Stimulated activated naive CD8-positive, alpha-beta T cell treated with anti-CD3 and anti-CD28 coated beads, Interleukin-15, Interleukin-2, amounts not matched to agents 100 U/mL and 50 U/mL, for 24 hours (primary cell): Measurements from ENCODE around the gene JAKMIP3.

Experiments used
- ATAC-seq: fragments of 150-1000 bp; cut with Tn5 transposase; one replicate; pipeline ENCODE4 v1.10.0; 2021
- DNase-seq: peaks from one replicate; pipeline ENCODE4 v3.0.0; 2021

The JAKMIP3 gene

DNA sequence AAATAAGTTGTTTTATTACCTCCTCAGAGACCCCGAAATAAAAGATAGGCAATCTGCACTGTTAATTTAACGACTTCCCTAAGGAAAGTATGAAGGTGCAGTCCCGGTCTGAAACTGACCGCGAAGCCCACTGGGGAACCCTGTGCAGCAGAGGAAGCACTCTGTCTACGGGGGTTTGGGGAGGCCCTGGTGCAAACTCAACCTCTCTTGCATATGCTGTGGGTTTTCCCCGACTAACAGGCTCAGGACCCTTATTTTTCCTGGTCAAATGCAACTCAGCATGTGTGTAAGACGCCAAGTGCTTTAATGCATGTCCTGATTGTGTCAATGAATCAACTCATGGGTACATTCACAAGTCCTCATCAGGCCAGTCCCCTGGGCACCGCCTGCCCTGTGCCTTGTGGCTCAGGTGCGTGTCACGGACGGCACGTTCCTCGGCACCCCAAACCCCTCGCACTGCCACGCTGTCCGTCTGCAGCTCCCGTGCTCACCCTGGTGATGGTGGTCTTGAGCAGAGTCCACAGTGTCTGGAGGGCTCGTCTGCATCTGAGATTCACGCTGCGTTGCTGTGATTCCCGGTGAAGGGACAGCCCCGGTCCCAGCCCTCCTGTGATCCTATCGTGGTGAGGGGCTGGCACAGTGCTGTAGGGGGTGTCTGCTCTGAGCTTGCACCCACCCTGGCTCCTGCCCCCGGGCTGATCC is 33.8 kb downstream of the JAKMIP3 start:
- ATAC-seq (no peak), DNase-seq (no peak)

DNA sequence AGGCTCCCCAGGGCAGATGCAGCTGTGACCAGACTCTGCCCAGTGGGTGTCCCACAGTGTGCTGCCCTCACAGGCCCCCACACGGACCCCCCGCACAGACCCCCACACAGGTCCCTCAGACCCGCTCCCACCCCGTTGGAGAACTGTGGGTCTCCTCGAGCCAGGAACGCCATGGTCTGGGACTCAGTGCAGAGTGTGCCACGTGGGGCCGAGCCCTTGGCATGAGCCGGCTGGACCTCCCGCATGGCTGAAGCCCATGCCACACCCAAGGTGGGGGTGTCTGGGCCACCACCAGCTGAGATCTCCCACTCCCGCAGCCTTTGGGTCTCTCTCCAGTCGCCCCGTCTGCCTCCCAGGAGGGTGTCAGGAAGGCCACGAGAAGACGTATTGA is 34.3 kb downstream of the JAKMIP3 start:
- no peak for DNase-seq
- no peak for ATAC-seq

DNA sequence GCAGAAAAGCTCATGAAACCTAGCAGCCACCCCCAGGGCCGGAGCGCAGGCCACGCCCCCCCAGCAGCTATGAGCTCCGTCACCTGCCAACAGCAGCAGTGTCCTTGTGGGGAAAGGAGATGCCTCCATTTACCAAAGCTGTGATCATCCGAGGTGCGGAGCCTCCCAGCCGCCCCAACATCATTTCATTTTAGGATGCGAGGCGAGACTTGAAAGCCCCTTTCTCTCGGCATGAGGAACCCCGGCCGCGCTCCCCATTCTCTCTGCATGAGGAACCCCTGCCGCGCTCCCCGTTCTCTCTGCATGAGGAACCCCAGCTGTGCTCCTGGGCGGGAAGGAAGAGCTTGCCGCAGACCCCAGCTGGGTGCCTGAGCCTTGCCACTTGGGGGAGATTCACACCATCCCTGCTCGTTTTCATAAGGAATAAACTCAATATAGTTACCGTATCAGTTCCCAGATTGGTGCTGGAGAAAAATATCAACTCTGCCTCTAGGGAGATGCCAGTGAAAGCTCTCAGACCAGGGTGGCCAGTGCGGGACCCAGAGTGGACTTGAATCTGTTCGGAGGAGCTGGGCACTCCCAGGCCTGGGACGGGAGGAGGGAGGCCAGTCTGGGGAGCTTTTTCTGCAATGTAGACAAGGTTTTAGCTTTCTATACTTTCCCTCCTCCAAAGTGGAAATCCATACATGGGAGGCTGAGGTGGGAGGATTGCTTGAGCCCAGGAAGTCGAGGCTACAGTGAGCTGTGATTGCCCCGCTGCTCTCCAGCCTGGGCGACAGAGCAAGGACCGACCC is 35.0 kb downstream of the JAKMIP3 start:
- no peak for DNase-seq
- ATAC-seq = no peak

DNA sequence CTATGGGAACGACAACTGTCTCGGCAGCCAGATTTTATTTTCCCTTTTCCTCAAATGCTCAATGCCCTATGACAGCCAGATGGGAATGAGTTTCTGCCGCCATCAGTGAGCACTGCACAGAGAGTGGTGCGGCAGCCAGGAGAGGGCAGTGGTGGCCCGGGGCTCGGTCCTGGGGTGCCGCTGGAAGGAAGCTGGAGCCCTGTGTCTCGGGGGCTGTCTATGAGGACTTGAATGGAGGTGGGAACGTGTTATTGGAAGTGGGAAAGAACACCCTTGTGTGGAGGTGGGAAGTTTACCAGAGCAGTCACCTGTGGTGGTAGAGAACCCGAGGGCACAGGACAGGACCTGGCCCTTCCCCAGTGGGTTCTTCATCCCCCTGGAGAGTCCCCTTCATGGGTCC is 35.8 kb downstream of the JAKMIP3 start:
- no peak for ATAC-seq

DNA sequence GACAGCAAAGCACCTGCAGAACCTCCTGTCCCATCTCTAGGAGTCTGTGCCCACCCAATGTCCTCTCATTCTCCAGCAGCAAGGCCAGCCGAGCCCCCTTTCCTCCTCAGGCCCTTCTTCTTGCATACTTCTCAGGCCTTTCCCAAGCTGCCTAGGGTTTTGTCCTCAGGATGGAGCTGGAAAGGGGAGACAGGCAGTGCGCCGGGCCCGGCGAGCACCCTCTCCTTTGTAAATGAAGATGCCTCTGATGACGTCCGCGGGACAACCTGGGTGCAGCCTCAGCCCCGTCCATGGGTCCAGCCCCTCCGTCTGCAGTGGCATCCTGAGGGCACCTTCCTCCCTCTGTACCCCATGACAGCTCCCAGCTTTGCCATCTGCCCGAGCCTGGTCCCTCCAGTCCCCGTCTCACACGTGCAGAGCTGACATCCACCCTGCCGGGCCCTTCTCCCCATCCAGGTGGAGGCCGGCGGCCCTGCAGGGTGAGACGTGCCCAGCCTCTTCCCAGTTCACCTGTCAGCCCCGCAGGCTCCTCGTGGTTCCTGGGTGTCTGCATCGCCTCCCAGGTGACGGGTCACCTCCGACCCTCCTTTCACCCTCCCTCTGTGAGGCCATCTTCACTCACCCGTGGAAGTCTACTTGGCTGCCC is 36.4 kb downstream of the JAKMIP3 start:
- ATAC-seq (no peak), DNase-seq (no peak)

More for the DNA sequence above, 35.8 kb downstream of the JAKMIP3 start:
- no peak for DNase-seq

DNA sequence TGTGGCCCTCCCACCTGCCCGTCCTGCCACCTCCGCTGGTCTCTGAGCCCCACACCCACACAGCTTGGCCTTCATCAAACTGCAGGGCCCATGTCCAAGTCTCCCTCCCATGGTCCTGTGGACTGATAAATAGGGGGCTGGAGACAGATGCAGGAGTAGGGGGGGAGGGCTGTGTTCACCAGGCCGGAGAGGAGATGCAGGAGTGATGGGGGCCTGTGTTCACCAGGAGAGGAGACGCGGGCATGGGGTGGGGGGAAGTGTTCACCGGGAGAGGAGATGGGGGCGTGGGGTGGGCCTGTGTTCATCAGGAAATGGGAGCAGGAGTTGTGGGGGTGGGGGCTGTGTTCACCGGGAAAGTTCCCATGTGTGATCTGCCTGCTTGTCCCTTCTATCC is 37.0 kb downstream of the JAKMIP3 start:
- no peak for ATAC-seq
- DNase-seq = no peak

DNA sequence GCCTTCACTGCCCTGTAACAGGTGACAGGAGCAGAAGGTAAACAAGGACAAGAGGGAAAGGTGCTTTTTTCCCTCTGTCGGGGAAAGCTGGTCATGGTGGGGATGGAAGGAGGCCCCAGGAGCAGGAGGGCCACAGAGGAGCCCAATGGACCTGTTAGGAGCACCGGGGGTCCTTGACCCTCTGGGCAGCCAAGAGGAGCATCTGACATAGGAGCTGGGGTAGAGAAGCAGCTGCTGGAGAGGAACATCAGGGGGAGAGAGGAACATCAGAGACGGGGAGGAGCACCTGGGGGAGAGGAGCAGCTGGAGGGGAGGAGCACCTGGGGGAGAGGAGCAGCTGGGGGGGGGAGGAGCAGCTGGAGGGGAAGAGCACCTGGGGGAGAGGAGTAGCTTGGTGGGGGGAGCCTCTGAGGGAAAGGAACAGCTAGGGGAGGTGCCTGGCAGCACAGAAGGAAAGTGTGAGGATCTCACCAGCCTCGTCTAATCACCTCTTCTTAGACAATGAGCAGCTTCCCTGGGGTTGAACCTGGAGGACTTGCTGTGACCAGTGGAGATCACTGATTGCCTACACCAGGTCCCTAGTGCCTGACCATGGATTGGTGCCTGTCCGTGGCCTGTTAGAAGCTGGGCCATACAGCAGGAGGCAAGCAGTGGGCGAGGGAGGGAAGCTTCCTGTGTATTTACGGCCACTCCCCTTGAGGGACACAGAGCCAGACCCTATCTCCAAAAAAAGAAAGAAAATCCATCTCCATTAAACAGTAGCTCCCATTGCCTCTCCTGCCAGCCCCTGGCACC is 37.6 kb downstream of the JAKMIP3 start:
- no peak for DNase-seq

DNA sequence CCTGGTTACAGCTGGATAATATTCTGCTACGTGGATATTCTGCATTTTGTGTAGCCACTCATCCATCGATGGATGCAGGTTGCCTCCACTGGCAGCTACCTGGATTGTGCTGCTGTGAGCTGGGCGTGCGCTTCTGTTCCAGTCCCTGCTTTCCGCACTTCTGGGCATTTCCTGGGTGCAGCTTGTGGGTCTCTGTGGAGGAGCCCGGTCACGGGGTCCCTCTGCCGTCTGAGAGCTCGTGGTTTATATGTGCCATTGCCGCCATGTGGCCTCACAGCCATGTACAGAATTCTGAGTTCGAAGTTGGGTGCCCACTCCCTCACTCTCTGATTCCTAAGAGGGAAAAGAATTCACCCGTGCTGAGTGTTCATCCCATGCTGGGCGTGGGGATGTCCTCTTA is 38.3 kb downstream of the JAKMIP3 start:
- DNase-seq (no peak), ATAC-seq (no peak)

More for the DNA sequence above, 37.6 kb downstream of the JAKMIP3 start:
- ATAC-seq = no peak

DNA sequence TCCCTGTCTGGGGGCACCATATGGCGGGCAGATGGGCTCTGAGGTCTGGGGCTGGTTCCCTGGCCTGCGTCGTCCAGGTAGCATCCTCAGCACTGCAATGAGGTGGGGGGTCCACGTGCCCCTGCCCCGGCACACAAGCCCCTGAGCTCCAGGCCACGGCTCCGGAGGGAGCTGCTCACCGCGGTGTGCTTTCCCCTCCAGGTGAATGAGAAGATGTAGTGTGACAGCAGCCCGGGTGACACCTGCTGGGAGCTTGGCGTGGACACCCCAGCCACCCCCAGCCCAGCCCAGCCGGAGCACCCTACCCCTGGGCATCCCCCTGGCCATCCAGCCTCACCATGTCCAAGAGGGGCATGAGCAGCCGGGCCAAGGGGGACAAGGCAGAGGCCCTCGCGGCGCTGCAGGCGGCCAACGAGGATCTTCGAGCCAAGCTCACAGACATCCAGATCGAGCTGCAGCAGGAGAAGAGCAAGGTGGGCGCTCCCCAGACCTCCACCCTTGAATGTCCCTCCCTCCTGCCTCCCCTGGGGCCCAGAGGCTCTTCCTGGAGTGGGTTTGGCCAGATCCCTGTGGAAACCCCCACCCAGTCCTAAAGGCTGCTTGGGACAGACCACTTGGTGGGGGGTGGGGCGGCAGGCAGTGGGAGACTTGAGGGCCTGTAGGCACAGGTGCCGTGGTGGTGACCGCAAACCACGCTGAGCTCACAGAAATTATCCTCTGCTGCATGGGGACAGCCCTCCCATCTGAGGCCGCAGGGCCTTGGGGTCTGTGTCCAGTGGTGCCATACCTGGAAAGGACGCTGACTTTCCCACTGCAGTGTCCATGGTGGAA is 38.9 kb downstream of the JAKMIP3 start:
- DNase-seq (no peak), ATAC-seq (no peak)

DNA sequence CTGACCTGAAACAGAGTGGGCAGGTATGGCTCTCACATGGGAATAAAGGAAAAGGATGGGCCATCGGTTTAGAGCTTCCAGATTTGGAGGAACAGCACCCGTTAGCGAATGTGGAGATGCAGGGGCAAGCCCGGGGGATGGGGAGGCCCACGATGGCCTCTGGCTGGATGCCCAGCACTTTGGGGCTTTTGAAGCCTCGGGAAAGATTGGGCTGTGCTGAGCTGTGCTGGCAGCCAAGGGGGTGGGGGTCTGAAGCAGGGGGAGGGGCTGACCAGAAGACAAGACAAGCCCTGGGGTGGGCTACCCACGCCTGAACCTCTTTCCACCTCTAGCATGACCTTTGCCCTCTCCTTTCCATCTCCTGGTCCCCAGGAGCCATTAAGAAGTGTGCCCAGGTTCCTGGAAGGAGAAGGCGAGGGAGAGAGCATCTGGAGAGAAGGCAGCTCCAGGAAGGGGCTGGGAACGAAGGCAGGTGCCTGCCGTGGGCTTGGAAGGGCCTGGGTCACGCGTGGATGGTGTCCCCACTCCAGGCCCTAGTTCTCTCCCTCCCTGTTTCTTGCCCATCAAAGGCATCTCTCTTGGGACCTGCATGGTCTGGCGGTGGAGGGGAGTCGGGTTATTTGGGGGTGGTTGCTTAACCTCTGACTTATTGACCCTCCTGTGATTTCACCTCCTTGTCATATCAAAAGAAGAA is 39.7 kb downstream of the JAKMIP3 start:
- DNase-seq = no peak
- no peak for ATAC-seq

DNA sequence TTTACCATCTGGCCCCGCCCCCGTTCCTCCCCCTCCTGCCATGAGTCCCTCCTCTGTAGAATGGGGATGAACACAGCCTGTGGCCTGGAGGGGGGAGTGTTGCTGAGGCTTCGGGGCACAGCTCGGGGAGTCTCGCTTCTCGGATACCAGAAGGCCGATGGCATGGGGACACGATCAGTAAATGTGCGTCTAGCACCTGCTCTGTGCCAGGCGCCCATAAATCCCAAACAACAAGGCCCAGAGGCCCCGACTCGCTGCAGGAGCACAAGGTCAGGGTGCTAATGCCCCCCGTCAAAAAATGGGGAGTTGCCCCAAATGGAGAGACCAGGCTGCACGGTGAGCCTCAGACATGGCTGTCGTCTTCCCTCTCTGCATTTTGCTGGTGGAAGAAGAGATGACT is 40.7 kb downstream of the JAKMIP3 start:
- no peak for ATAC-seq
- no peak for DNase-seq

DNA sequence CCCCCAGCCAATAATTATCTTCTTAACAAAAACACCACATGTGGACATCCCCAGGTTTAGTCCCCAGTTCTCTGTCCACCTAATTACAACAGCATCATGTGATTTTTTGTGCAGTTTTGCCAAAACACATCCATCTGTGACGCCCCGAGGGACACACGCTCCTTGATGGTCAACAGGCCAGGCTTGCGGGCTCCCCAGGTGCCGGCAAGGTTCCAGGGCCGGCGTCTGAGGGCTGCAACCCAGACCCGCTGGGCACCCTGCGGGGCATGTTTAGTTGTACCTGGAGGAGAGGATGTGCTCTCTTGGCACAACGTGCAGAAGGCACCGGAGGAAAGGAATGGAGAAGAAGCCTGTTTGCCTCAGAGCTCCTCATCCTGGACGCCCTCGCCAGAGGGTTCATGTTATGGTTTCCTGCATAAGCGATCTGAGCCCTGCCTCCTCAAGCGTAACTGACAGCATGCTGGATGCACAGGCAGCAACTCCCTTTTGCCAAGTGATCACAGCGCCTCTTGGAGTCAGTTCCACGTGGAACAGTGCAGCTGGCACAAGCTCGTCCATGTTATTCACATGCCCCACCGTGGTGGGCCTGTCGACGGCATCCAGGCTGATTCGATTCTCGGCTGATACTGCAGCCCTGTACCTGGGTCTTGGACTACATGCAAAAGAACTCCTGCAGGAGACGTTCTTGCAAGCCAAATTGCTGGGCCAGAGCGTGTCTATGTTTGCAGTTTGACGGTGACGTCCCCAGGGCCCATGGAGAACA is 41.6 kb downstream of the JAKMIP3 start:
- ATAC-seq = no peak
- DNase-seq = no peak

DNA sequence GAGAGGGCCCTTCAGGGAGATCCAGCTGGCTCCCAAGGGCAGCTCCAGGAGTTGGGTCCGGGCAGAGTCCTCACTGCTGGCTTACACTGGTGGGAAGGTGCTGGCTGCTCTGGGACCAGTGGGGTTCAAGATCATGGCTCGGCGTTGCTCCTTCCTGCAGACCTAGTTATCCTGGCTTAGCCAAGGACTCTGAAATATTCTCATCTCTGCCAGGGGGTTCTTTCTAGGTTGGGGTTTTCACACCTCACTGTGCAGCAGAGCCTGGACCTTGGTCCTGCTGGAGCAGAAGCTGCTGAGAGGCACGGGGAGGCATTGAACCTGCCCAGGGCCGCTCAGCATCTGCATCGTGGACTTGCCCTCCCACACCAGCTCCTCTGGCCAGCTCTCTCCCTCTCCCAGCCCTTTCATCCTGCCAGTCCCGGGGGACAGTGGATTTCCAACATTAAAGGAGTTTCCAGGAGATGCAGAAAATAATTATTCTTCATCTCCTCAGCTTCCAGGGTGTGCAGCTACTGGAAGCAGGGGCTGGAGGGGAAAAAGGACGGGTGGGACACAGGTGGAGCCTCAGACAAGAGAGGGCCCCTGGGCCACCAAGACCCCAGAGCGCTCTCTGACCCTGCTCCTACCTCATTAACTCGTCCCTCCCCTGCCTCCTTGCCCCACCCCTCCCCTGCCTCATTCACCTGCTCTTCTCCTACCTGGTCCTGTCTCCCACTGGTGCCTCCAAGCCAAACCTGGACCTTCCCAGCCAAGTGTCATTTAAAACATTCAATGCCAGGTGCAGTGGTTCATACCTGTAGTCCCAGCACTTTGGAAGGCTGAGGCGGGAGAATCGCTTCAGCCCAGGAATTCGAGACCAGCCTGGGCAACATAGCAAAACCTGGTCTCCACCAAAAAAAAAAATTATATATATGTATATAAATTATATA is 42.5 kb downstream of the JAKMIP3 start:
- ATAC-seq (no peak), DNase-seq (no peak)

DNA sequence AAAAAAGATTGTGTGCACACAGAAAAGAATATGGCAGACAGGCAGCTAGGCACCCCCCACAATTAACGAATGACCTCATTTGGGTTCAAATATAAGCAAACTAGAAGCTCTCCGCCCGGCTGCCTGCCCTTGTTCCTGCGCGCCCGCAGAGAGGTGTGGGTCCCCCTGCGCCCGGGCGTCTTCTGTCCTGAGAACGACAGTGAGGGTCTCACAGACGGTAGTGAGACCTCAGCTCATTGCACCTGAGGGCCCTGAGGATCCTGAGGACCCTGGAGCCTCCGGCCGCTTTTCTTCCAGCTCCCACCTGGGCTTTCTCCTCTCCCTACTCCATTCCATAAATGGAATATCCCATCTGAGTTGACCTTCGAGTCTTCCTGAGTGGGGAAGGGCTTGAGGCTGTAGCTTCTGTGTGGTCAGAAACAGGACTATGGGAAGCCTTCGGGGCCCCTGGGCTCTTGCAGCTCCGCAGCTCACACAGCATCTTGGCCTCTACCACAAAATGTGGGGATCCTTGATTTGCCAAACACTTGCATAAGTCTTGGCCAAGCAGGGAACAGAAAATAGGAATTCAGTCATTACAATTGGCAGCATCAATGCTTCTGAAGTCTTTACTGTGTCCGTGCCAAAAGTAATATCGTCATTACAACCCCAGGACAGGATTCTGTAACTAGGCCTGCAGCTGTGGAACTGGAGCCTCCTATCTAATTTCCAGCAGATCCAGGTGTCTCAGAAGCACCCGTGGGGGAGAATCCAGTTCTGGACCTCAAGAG is 43.8 kb downstream of the JAKMIP3 start:
- DNase-seq (no peak), ATAC-seq (no peak)

DNA sequence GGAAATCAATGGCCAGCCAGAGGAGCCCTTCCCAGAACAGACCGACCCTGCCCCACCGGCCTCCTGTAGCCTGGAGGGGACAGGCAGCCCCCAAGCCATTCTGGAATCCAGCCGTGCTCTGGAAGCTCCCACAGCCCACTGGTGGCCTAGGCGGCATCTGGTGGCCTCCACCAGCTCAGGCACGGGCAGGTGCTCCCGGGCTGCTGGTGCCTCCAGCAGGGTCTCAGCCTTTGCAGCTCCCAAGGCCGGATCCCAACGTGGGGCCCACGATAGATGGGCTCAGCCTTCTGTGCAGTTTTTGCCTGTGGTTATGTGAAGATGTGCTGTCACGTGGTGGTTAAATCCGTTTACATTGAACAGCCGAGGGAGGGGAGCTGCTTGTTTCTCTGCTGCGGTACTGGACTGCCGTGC is 44.4 kb downstream of the JAKMIP3 start:
- DNase-seq = no peak

DNA sequence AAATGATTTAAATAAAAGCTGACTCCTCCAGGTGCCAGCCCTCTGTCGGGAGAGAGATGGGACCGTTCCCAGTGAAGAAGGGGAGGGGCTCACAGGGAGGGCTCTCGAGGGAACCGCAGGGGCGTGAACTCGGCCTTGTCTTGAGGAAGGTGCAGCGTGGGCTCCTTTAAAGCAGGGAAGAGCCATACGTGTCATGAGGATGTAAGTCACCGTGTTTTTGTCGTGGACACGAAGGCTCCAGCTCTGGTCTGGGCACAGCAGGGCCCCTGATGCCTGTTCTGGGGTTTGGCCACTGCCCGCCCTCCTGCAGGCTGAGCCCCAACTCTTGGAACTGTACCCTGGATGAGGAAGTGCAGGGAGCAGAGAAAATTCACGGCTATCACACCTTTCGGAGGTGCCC is 45.0 kb downstream of the JAKMIP3 start:
- ATAC-seq = no peak
- no peak for DNase-seq

More for the DNA sequence above, 44.4 kb downstream of the JAKMIP3 start:
- ATAC-seq = no peak

DNA sequence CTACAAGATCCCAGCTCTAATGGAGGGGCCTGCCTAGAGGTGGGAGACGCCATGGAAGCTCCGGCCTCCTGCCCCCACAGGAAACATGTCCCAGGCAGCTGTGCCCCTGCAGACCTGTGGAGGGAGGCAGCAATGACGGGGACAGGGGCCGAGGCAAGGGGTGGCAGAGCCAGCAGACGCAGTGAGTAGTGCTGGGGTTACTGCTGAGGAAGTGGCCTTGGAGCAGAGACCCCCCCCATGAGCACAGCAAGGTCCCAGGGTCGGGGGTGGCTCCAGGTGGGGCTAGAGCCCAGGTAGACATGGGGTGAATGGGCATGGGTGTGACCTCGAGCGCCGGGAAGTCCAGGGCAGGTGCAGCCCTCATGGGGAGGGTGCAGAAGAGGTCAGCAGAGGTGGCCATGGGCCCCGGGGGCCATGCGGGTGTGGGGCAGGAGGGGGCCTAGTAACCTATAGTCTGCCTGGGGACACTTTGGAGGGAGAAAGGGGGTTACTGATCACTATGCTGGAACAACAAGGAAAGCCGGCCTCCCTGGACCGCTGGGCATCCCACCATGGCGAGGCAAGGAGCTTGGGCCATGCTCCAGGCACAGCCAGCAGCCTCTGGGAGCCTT is 45.5 kb downstream of the JAKMIP3 start:
- DNase-seq (no peak), ATAC-seq (no peak)

DNA sequence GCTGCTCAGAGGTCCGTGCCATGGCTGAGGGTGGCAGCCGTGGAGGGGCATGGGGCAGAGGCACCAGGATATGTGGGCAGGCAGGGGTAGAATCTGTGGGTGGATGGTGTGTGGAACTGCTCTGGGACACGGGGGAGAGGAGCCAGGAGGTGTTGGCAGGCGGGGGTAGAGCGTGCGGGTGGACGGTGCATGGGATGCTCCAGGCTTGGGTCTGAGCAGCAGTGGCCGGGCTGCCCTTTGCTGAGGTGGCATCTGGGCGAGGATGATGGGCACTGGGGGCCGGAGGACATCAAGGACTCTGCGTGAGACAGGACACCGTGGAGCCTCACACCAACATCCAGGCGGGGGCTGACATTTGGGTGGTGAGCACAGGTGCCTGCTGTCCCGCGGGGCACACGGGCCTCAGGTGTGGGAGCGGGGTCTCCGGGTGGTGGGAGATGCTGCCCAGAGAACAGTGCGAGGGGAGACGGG is 46.2 kb downstream of the JAKMIP3 start:
- no peak for DNase-seq
- peak; percentile 6 for ATAC-seq
